HCT116 (cell line): Measurements from ENCODE around the gene PRKCA.

Experiments
- CBX3 ChIP-seq: IDR thresholded peaks from 2 replicates; pipeline ENCODE4 v1.6.1; 2012; ENCODE audit warnings: low read depth
- CEBPB ChIP-seq: IDR thresholded peaks from 2 replicates; pipeline ENCODE4 v1.6.1; 2012; ENCODE audit warnings: low read depth
- EZH2 ChIP-seq: fragments of 200-600 bp; sonication (generic); IDR thresholded peaks from 2 replicates; pipeline ENCODE4 v1.6.1; 2017; ENCODE audit warnings: antibody characterized with exemption, mixed run types
- EZH2phosphoT487 ChIP-seq: fragments of 200-600 bp; IDR thresholded peaks from 2 replicates; pipeline ENCODE4 v1.6.1; 2018; ENCODE audit warnings: antibody characterized with exemption, borderline replicate concordance
- POLR2A ChIP-seq: IDR thresholded peaks from 2 replicates; pipeline ENCODE4 v1.7.0; 2011; ENCODE audit warnings: borderline replicate concordance; ENCODE audit not compliant: insufficient read depth, insufficient read length; ENCODE audit errors: extremely low read depth
- POLR2AphosphoS5 ChIP-seq: IDR thresholded peaks from 2 replicates; pipeline ENCODE4 v1.6.1; 2011; ENCODE audit warnings: mild to moderate bottlenecking, low read depth, low read length, moderate library complexity
- SP1 ChIP-seq: IDR thresholded peaks from 2 replicates; pipeline ENCODE4 v1.6.1; 2012; ENCODE audit warnings: low read depth
- SRF ChIP-seq: IDR thresholded peaks from 2 replicates; pipeline ENCODE4 v1.6.1; 2012; ENCODE audit warnings: low read depth
- TCF7L2 ChIP-seq: IDR thresholded peaks from 2 replicates; pipeline ENCODE4 v1.7.0; 2011; ENCODE audit warnings: borderline replicate concordance, inconsistent platforms; ENCODE audit not compliant: insufficient read depth, insufficient read length; ENCODE audit errors: extremely low read depth
- TF ChIP-seq, protein P1 (sequence below), 3 experiments: fragments of 200-600 bp in 1 of 3; sonication (generic) in 1 of 3; IDR thresholded peaks in 2 of 3; conservative IDR thresholded peaks in 1 of 3; 2 replicates each; pipeline ENCODE4 v1.5.1; 2012 to 2017; ENCODE audit warnings: low read depth in 2 of 3, low read length in 2 of 3, antibody characterized with exemption in 1 of 3, borderline replicate concordance in 1 of 3, control low read depth in 1 of 3, mild to moderate bottlenecking in 1 of 3, mixed read lengths in 1 of 3, mixed run types in 1 of 3, moderate library complexity in 1 of 3; ENCODE audit not compliant: insufficient read depth in 1 of 3
- TF ChIP-seq, protein P2 (sequence below): IDR thresholded peaks from 2 replicates; pipeline ENCODE4 v1.6.1; 2011; ENCODE audit warnings: mild to moderate bottlenecking, low read length, moderate library complexity; ENCODE audit not compliant: insufficient replicate concordance; ENCODE audit errors: extremely low read depth

DNA sequence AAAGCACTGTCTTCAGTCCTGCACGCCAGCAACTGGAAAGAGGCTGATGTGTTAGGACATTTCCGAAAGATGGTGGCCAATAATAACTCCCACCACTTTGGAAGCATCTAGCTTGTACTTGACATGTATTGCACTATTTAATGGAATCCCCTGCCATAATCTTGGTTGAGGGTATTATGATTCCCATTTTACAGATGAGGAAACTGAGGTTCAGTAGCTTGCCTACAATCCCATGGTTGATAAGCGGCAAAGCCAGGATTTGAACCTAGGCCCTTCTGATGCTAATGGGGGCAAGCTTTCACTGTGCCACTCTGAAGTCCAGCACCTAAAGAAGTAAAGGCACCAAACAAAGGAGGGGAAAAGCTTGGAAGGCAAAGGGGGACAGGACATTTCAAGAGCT, 540.5 kb downstream of the PRKCA start:
- no peak for TF ChIP-seq SRF
- TF ChIP-seq, protein P1, sequence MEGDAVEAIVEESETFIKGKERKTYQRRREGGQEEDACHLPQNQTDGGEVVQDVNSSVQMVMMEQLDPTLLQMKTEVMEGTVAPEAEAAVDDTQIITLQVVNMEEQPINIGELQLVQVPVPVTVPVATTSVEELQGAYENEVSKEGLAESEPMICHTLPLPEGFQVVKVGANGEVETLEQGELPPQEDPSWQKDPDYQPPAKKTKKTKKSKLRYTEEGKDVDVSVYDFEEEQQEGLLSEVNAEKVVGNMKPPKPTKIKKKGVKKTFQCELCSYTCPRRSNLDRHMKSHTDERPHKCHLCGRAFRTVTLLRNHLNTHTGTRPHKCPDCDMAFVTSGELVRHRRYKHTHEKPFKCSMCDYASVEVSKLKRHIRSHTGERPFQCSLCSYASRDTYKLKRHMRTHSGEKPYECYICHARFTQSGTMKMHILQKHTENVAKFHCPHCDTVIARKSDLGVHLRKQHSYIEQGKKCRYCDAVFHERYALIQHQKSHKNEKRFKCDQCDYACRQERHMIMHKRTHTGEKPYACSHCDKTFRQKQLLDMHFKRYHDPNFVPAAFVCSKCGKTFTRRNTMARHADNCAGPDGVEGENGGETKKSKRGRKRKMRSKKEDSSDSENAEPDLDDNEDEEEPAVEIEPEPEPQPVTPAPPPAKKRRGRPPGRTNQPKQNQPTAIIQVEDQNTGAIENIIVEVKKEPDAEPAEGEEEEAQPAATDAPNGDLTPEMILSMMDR (IDR thresholded peaks at IDR 0.05 in 2 of 3, conservative IDR thresholded peaks at IDR 0.05 in 1 of 3; ENCODE audit: borderline replicate concordance in 1 of 3, insufficient read depth in 1 of 3, low read depth in 2 of 3, low read length in 2 of 3), result no peak
- TF ChIP-seq SP1, result no peak
- TF ChIP-seq TCF7L2, result no peak
- no peak for TF ChIP-seq CEBPB
- no peak for TF ChIP-seq POLR2A
- no peak for TF ChIP-seq POLR2AphosphoS5
- TF ChIP-seq CBX3, result no peak
- no peak for TF ChIP-seq EZH2phosphoT487
- no peak for TF ChIP-seq EZH2
- TF ChIP-seq, protein P2, sequence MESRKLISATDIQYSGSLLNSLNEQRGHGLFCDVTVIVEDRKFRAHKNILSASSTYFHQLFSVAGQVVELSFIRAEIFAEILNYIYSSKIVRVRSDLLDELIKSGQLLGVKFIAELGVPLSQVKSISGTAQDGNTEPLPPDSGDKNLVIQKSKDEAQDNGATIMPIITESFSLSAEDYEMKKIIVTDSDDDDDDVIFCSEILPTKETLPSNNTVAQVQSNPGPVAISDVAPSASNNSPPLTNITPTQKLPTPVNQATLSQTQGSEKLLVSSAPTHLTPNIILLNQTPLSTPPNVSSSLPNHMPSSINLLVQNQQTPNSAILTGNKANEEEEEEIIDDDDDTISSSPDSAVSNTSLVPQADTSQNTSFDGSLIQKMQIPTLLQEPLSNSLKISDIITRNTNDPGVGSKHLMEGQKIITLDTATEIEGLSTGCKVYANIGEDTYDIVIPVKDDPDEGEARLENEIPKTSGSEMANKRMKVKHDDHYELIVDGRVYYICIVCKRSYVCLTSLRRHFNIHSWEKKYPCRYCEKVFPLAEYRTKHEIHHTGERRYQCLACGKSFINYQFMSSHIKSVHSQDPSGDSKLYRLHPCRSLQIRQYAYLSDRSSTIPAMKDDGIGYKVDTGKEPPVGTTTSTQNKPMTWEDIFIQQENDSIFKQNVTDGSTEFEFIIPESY, result no peak
